Activated CD4-positive, alpha-beta T cell treated with anti-CD3 and anti-CD28 coated beads, Interleukin-2, Interleukin-4, amounts not matched to agents 100 ng/mL and 50 ng/mL, durations not matched to agents 16 hours and 8 hours (primary cell): ENCODE results near the gene PHACTR3.

Source experiments
- DNase-seq: peaks from one replicate; pipeline ENCODE4 v3.0.0-alpha.2; 2020; ENCODE audit warnings: low spot score

Gene PHACTR3

GRCh38 chr20:59672576-59672975 is 68.2 kb downstream of the PHACTR3 start:
- DNase-seq = no peak

- DNase-seq = no peak
Measured at GRCh38 chr20:59673288-59673997, 69.1 kb downstream of the PHACTR3 start.

- DNase-seq = no peak
Measured at GRCh38 chr20:59673998-59674445, 69.7 kb downstream of the PHACTR3 start.

- no peak for DNase-seq
Measured at GRCh38 chr20:59676126-59676850, 71.9 kb downstream of the PHACTR3 start.

GRCh38 chr20:59676851-59677182 is 72.5 kb downstream of the PHACTR3 start:
- no peak for DNase-seq

- DNase-seq = no peak
Measured at GRCh38 chr20:59677586-59677985, 73.2 kb downstream of the PHACTR3 start.

GRCh38 chr20:59678288-59678687 is 73.9 kb downstream of the PHACTR3 start:
- no peak for DNase-seq

- no peak for DNase-seq
Measured at GRCh38 chr20:59678951-59679350, 74.6 kb downstream of the PHACTR3 start.

GRCh38 chr20:59680148-59680650 is 75.9 kb downstream of the PHACTR3 start:
- DNase-seq = no peak

- no peak for DNase-seq
Measured at GRCh38 chr20:59680852-59681251, 76.5 kb downstream of the PHACTR3 start.

GRCh38 chr20:59682603-59683002 is 78.3 kb downstream of the PHACTR3 start:
- DNase-seq = no peak

GRCh38 chr20:59683181-59683580 is 78.8 kb downstream of the PHACTR3 start:
- DNase-seq = no peak

- DNase-seq = no peak
Measured at GRCh38 chr20:59684685-59685242, 80.4 kb downstream of the PHACTR3 start.

GRCh38 chr20:59686404-59687346 is 82.3 kb downstream of the PHACTR3 start:
- no peak for DNase-seq

- DNase-seq = no peak
Measured at GRCh38 chr20:59688356-59688755, 84.0 kb downstream of the PHACTR3 start.

- no peak for DNase-seq
Measured at GRCh38 chr20:59688999-59689398, 84.7 kb downstream of the PHACTR3 start.

GRCh38 chr20:59690101-59690500 is 85.8 kb downstream of the PHACTR3 start:
- DNase-seq = no peak

GRCh38 chr20:59690976-59691375 is 86.6 kb downstream of the PHACTR3 start:
- DNase-seq = no peak

- no peak for DNase-seq
Measured at GRCh38 chr20:59692139-59692538, 87.8 kb downstream of the PHACTR3 start.

GRCh38 chr20:59693587-59693986 is 89.2 kb downstream of the PHACTR3 start:
- no peak for DNase-seq

- no peak for DNase-seq
Measured at GRCh38 chr20:59696476-59696875, 92.1 kb downstream of the PHACTR3 start.

GRCh38 chr20:59697068-59697467 is 92.7 kb downstream of the PHACTR3 start:
- DNase-seq = no peak
